Posterior cingulate gyrus (tissue), 11 donors: ENCODE measurements around the gene CLCN7.

Source experiments
- DNase-seq, 10 donors: peaks; one replicate each; pipeline versions ENCODE4 v3.0.0 to v3.0.0-alpha.2; 2020 to 2021; ENCODE audit warnings: mixed read lengths in 3 of 10
- intact Hi-C: fragments of 100-400 bp; cut with DNase I; formaldehyde crosslinking; loops from one replicate; pipeline ENCODE4 v1.15.1; 2023

The CLCN7 gene

GRCh38 chr16:1468426-1468810 is 6.4 kb downstream of the CLCN7 start:
- no peak for DNase-seq
- intact Hi-C loops: no loop called here

GRCh38 chr16:1466968-1467521 is 7.8 kb downstream of the CLCN7 start:
- DNase-seq: no peak

DNA sequence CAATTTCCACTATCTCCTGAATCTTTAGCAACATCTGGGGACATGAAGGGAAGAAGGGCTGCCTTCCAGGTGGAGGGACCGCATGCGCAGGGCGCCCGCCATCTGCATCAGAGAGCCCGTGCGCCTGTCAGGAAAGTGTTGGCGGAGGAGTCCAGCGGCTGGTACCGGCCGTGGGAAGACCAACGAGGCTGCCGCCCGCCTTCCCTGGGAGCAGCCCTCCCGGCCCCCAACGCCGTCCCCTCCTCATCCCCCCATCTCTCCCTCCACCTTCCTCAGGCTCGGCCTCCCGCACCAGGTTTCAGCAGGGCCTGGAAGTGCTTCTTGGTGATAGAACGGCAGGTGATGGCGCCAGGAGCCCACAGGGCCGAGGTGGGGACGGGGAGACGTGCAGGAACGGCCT is 8.8 kb downstream of the CLCN7 start:
- DNase-seq: peak in 1 of 10 donors; percentile 78
- intact Hi-C loops: no loop called here

More at GRCh38 chr16:1466968-1467521, 7.8 kb downstream of the CLCN7 start:
- intact Hi-C loops: no loop called here

- DNase-seq: peak in 1 of 10 donors; percentile 65
Observed at GRCh38 chr16:1465567-1465915, 9.3 kb downstream of the CLCN7 start.

GRCh38 chr16:1464894-1465566 is 9.8 kb downstream of the CLCN7 start:
- intact Hi-C loops: no loop called here
- DNase-seq: peak in 1 of 10 donors; percentile 81

More at GRCh38 chr16:1465567-1465915, 9.3 kb downstream of the CLCN7 start:
- intact Hi-C loops: no loop called here

DNA sequence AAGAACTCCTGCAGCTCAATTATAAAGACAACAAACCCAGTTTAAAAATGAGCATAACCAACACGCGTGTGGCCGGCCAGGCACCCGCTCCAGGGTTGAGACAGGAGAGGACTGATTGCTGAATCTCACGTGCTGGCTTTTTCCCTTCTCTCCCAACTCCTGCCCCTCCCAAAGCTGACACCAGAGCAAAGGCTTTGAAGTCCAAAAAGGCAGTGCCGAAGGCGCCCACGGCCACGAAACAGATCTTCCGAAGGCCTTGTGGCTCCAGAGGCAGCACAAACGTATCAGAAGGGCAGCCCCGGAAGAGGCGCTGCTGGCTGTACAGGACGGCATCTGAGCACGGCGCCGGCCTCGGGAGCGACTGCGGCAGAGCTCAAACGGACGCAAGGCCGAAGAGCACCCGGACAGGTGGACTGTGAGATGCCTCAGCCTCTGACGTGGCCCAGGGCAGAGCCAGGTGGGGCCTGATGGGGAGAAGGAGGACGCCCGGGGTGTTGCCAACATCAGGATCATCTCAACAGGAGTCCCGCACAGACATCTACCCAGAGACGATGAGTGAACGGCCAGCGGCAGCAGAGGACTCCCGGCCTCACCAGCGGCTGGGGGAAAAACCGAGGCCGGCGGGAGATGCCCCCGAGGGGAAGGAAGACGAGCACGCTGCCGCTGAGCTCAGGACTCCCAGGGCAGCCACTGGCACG is 10.5 kb downstream of the CLCN7 start:
- peak in 1 of 10 donors; percentile 52 for DNase-seq
- intact Hi-C loops: no loop called here

GRCh38 chr16:1461146-1461545 is 13.7 kb downstream of the CLCN7 start:
- peak in 1 of 10 donors; percentile 73 for DNase-seq
- intact Hi-C loops: no loop called here

- intact Hi-C loops: no loop called here
- peak in 1 of 10 donors; percentile 73 for DNase-seq
Observed at GRCh38 chr16:1460602-1461138, 14.2 kb downstream of the CLCN7 start.

DNA sequence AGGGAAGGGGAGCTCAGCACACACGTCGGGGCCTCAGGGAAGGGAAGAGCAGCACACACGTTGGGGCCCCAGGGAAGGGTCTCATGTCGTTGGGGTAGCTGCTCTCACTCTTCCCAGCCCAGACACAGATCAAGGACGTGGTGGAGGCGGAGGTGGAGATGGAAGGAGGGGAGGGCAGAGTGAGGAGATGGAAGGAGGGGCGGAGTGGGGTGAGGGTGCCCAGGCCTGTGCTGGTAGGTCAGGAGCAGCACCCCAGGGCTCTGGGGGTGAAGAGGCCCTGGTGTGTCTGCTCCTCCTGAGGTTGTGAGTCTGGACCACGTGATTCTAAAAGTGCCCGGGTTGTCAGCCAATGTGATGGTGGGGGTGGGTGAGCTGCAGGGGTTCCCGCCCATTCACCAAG is 14.9 kb downstream of the CLCN7 start:
- DNase-seq: peak in 1 of 10 donors; percentile 70
- intact Hi-C loops: no loop called here

GRCh38 chr16:1458977-1459341 is 15.9 kb downstream of the CLCN7 start:
- intact Hi-C loops: no loop called here
- DNase-seq: peak in 1 of 10 donors; percentile 72

DNA sequence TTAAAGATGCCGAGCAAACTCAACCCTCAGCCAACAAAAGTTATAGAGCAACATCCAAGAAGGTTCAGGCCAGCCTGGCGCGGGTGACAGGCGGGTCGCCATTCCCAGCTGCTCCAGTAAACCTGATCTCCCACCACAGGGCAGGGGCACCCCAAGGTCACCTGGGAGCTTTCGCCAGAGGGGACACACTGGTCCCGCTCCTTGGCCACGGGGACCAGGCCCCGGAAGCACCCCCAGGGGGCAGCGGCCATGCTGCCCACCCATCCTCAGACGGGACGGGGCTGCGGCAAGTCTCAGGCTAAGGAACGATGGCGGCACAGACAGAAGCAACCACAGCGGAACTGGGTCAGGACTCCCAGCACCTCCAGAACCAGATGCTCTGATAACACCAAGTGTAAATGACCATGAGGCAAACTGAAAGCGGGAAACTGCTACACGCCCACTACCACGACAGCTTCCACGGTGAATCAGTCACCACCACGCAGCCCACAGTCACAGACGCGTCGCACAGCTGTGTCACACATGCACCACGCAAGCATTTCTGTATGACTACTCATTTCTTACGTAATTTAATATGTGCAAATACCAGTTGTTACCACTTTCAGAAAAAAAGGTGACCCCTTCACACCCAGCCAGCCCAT is 16.4 kb downstream of the CLCN7 start:
- peak in 3 of 10 donors; percentile 23 to 88 (median 50) for DNase-seq
- intact Hi-C loops: no loop called here

DNA sequence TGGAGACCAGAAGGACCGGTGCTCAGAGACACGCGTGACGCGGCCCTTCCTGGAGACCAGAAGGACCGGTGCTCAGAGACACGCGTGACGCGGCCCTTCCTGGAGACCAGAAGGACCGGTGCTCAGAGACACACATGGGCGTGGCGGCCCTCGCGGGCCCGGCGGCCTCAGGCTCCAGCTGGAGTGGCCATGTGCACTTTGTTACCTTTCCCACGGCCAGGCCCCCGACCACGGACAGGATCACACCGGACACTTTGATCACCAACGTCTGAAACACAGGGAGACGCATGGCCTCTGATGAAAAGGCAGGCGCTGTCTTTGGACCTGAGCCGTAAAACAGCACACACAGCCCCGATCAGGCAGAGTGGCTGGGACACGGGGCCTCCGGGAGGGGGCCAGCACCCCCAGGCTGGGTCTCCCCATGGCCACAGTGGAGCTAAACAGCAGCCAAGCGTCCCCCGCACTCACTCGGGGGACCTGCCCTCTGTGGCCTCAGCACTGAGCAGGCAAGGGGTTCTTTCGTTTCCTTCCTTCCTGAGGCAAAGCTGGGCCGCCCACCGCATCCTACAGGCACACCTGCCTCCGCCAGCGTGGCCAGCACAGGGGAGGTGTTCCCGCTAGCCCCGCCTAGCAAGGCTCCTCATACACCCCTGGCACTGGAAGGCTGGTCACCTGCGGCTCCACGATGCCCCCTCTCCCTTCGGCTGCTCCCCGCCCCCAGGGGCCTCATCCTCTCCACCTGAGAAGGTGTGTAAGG is 17.2 kb downstream of the CLCN7 start:
- peak in 1 of 10 donors; percentile 74 for DNase-seq
- intact Hi-C loops: no loop called here

- intact Hi-C loops: no loop called here
- peak in 1 of 10 donors; percentile 65 for DNase-seq
Observed at GRCh38 chr16:1456951-1457350, 17.9 kb downstream of the CLCN7 start.

- intact Hi-C loops: no loop called here
Observed at GRCh38 chr16:1455190-1456171, 19.3 kb downstream of the CLCN7 start.

DNA sequence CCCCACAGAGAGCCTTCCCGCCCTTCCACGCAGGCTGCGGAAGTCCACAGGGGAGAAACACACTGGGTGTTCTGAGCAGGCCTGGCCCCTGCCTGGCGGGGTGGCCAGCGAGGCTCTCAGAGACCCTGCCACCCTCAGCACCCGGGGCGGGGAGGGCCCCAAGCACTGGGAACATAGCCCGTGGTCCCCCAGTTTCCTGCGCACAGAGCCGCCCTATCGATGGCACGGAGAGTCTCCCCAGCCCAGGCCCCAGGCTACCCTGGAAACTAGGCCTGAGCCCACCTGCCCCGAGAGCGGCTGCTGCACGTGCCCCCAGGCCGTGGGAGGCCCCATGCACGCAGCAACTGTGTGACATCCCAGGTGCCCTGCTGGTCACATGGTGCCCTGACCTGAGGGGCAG is 20.3 kb downstream of the CLCN7 start:
- intact Hi-C loops: no loop called here
- DNase-seq: no peak

More at GRCh38 chr16:1455190-1456171, 19.3 kb downstream of the CLCN7 start:
- peak in 1 of 10 donors; percentile 79 for DNase-seq

DNA sequence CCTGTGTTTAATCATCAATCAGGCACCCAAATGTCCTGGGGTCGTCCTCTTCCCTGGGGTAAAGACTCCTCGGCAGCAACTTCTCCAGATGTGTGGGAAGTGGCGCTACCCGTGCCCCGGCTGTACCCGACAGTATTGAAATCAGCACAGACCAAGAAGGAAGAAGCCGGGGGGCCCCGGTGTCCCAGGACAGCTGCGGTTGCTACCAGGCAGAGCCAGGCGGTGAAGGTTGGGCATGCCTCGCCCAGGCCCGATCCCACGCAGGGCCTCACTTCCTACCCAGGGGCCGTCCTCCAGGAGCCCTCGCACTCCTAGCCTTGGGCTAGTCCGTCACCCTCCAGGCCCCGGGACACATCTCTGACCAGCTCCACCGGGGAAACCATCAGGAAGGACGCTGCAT is 21.5 kb downstream of the CLCN7 start:
- no peak for DNase-seq
- intact Hi-C loops: no loop called here

DNA sequence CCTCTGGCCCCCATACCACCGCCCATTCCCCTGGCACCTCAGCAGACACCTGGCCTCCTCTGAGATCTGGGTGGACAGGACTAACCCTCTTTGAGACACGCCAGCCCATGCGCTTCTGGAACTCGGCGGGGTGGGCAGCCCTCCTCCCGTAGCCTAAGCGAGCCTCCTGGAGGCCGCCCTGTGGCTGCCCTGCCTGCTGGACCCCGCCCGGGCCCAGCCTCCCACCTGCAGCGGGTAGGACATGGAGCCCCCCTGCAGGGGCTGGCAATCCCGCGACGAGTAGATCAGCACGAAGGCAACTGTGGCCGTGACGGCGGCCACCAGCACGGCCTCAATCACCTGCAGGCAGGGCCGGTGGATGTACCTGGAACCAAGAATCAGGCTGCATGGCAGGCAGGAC is 22.3 kb downstream of the CLCN7 start:
- intact Hi-C loops: no loop called here

DNA sequence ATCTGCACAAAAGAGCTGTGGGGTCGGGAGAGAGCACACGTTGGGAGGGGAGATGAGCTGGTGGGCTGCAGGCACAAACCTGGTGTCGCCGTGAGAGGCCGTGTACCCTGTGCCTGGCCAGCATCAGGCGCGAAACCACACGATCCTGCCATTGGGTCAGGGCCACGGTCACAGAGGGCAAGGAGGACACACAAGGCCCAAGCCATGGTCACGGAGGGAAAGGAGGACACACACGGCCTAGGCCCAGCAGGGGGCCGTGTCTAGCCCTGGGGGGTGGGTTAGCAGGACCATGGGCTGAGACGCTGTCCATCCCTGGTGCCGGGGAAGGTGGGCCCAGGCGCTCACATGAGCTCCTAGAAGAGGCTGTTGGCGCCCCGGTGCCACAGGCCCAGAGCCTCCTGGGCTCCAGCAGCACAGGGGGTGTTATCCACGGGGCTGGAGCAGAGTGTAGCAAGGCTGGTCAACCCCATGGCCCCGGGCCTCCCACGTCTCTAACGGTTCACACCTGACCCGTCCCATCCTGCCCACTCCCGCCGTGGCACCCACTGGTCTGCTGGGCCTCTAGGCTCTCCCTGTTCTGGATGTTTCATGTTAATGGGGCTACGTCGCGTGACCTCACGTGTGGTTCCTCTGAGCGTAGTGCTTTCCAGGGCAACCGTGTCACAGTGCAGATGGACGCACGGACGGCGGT is 23.0 kb downstream of the CLCN7 start:
- DNase-seq: no peak
- intact Hi-C loops: no loop called here

More for the DNA sequence above, 22.3 kb downstream of the CLCN7 start:
- DNase-seq: no peak
